Mammary epithelial cell (primary cell): ENCODE data around the gene GALK2.

Source experiments
- EZH2 ChIP-seq: IDR thresholded peaks from 2 replicates; pipeline ENCODE4 v1.6.1; 2012; ENCODE audit warnings: low read length, inconsistent platforms, borderline replicate concordance
- TF ChIP-seq, protein P1 (sequence below), 2 donors: IDR thresholded peaks in 1 of 2; conservative IDR thresholded peaks in 1 of 2; 2 replicates each; pipeline ENCODE4 v1.5.1; 2011 to 2012; ENCODE audit warnings: inconsistent platforms in 2 of 2, low read length in 2 of 2, mild to moderate bottlenecking in 2 of 2, control low read depth in 1 of 2, low read depth in 1 of 2; ENCODE audit not compliant: insufficient read depth in 1 of 2; ENCODE audit errors: extremely low read depth in 1 of 2

DNA sequence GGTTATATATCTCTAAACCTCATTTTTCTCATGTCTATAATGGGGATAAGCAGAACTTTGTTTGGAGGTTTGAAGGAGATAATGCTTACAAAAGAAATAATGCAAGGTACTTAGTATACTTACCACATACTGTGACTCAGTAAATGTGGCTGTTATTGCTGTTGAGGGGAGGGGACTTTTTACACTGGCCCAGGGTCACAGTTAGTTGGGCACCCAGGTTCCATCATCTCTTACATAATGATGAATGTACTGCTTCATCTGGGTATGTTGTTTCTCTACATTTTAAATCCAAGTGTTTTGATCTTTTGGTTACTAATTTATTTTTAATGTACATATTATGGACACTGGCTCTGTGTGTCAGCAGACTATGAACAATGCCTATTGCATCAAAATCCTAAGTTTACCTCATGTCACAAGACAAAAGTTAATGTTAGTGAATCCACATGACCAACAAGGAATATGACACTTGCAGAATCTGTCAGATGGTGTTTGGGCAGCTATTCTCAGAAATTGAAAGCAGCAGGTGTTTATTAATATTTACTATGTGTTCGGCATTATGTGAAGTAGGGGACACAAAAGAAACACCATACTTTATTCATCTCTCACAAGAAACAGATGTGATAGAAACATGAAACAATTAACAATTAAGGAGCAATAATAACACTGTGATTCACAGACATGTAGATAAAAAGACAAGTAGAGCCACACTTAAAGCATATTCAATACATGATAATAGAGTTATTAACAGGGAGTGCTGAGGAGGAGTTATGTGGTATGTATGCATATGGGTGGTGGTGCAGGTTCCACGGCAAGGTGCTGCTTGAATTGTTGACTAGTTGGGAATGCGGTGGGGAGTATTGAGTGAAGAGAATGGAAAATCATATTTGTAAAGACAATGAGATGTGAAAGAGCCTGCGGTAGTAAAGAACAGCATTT, 109.7 kb downstream of the GALK2 start:
- TF ChIP-seq, protein P1, sequence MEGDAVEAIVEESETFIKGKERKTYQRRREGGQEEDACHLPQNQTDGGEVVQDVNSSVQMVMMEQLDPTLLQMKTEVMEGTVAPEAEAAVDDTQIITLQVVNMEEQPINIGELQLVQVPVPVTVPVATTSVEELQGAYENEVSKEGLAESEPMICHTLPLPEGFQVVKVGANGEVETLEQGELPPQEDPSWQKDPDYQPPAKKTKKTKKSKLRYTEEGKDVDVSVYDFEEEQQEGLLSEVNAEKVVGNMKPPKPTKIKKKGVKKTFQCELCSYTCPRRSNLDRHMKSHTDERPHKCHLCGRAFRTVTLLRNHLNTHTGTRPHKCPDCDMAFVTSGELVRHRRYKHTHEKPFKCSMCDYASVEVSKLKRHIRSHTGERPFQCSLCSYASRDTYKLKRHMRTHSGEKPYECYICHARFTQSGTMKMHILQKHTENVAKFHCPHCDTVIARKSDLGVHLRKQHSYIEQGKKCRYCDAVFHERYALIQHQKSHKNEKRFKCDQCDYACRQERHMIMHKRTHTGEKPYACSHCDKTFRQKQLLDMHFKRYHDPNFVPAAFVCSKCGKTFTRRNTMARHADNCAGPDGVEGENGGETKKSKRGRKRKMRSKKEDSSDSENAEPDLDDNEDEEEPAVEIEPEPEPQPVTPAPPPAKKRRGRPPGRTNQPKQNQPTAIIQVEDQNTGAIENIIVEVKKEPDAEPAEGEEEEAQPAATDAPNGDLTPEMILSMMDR (conservative IDR thresholded peaks at IDR 0.05 in 1 of 2, IDR thresholded peaks at IDR 0.05 in 1 of 2; ENCODE audit: extremely low read depth in 1 of 2, insufficient read depth in 1 of 2, low read depth in 1 of 2, low read length in 2 of 2) = no peak
- no peak for TF ChIP-seq EZH2
